HepG2 (cell line): ENCODE data around the gene SMYD2. TPM values are rescaled to one million over a fixed set of nuclear protein-coding genes. Genes with fewer than 3 reads are reported as not detected.

ENCODE experiments used
- ATAC-seq: fragments of 200-7000 bp; cut with Tn5 transposase; 3 replicates; pipeline ENCODE4 v1.9.1; 2020; ENCODE audit warnings: mild to moderate bottlenecking, moderate library complexity
- BruUV-seq: library from RNA; stranded (reverse); fragments of 400-500 nt; replicated peaks from 2 replicates; lab custom pipeline; 2021; lab: Mats Ljungman, UMichigan
- CTCF ChIA-PET: fragments of 300-600 bp; formaldehyde crosslinking; extraction: SDS; loops from one replicate; lab custom pipeline; 2021; ENCODE audit warnings: low total read pairs, inconsistent platforms, low intra/inter-chr PET ratio; lab: Yijun Ruan, JAX
- POLR2A ChIA-PET: fragments of 350-600 bp; sonication (Branson Sonifier 250); formaldehyde crosslinking; loops from one replicate; lab custom pipeline; 2020; ENCODE audit warnings: antibody characterized with exemption, inconsistent platforms; lab: Yijun Ruan, JAX
- DNase-seq: peaks from one replicate; pipeline ENCODE4 v3.0.0-alpha.2; 2015; ENCODE audit warnings: low spot score
- FAIRE-seq: peaks from 3 replicates; lab custom pipeline; 2011; peaks lifted over from hg19 to GRCh38; lab: Jason Lieb, UNC
- H2AFZ ChIP-seq: one replicate; pipeline ENCODE4 v1.6.1; 2011; ENCODE audit warnings: low read length, inconsistent platforms
- H3K27ac ChIP-seq: fragments of 300-600 bp; 3 replicates; pipeline ENCODE4 v1.8.0; 2011; ENCODE audit warnings: mixed run types, mild to moderate bottlenecking, mixed read lengths, low read length, inconsistent platforms; ENCODE audit not compliant: insufficient read depth; ENCODE audit errors: extremely low read length
- H3K27me3 ChIP-seq, 2 experiments: fragments of 200-600 bp in 1 of 2; 2 replicates in 1 of 2; 3 replicates in 1 of 2; pipeline versions ENCODE4 v1.6.0 to v1.8.0; 2011; ENCODE audit warnings: low read length in 2 of 2, mild to moderate bottlenecking in 2 of 2, moderate library complexity in 2 of 2, inconsistent platforms in 1 of 2; ENCODE audit not compliant: insufficient read depth in 2 of 2, control insufficient read depth in 1 of 2
- H3K36me3 ChIP-seq, 2 experiments: fragments of 200-600 bp in 1 of 2; replicated peaks in 1 of 2; 2 replicates in 1 of 2; 3 replicates in 1 of 2; pipeline versions ENCODE4 v1.5.1 to v1.8.0; 2011; ENCODE audit warnings: low read length in 2 of 2, inconsistent platforms in 1 of 2; ENCODE audit not compliant: insufficient read depth in 2 of 2, control insufficient read depth in 1 of 2
- H3K4me1 ChIP-seq: 2 replicates; pipeline ENCODE4 v1.5.1; 2012; ENCODE audit warnings: low read length, inconsistent platforms; ENCODE audit not compliant: insufficient read depth
- H3K4me2 ChIP-seq: 2 replicates; pipeline ENCODE4 v1.6.0; 2011; ENCODE audit warnings: low read depth, low read length, inconsistent platforms
- H3K4me3 ChIP-seq, 3 experiments: fragments of 200-600 bp in 1 of 3; sonication (generic), shearing (Covaris generic) in 1 of 3; replicated peaks in 1 of 3; 2 replicates each; pipeline ENCODE4 v1.5.1; 2011 to 2016; ENCODE audit warnings: low read length in 3 of 3, inconsistent platforms in 2 of 3, low read depth in 2 of 3, mild to moderate bottlenecking in 2 of 3, control low read depth in 1 of 3, mixed read lengths in 1 of 3; ENCODE audit not compliant: insufficient read depth in 1 of 3
- H3K79me2 ChIP-seq: one replicate; pipeline ENCODE4 v1.6.1; 2011; ENCODE audit warnings: low read length, inconsistent platforms; ENCODE audit not compliant: insufficient read depth
- H3K9ac ChIP-seq: 2 replicates; pipeline ENCODE4 v1.6.0; 2011; ENCODE audit warnings: mild to moderate bottlenecking, low read depth, low read length, inconsistent platforms; ENCODE audit not compliant: insufficient read depth
- H3K9me3 ChIP-seq: 2 replicates; pipeline ENCODE4 v1.5.1; 2012; ENCODE audit warnings: mild to moderate bottlenecking, low read length
- H4K20me1 ChIP-seq: 2 replicates; pipeline ENCODE4 v1.6.0; 2011; ENCODE audit warnings: inconsistent platforms, mild to moderate bottlenecking, low read length, moderate library complexity; ENCODE audit not compliant: insufficient read depth
- GLI4 ChIP-seq: sonication (generic); formaldehyde crosslinking; IDR thresholded peaks from 2 replicates; pipeline ENCODE4 v1.5.1; 2020; ENCODE audit warnings: missing genetic modification reagents, mild to moderate bottlenecking, moderate library complexity, borderline replicate concordance
- HNRNPLL ChIP-seq: fragments of 200-400 bp; formaldehyde crosslinking; IDR thresholded peaks from 2 replicates; pipeline ENCODE4 v1.6.1; 2017; ENCODE audit warnings: mild to moderate bottlenecking, low read depth, low read length; ENCODE audit not compliant: poor library complexity, severe bottlenecking
- HOXA7 ChIP-seq: sonication (generic); formaldehyde crosslinking; IDR thresholded peaks from 2 replicates; pipeline ENCODE4 v1.8.1; 2022; ENCODE audit warnings: mild to moderate bottlenecking, missing genetic modification reagents, moderate library complexity
- MATR3 ChIP-seq: sonication (generic); formaldehyde crosslinking; IDR thresholded peaks from 2 replicates; pipeline ENCODE4 v1.4.0; 2020; ENCODE audit warnings: missing genetic modification reagents
- NCOA1 ChIP-seq: sonication (generic); formaldehyde crosslinking; IDR thresholded peaks from 2 replicates; pipeline ENCODE4 v1.9.0; 2021; ENCODE audit warnings: missing genetic modification reagents
- PAF1 ChIP-seq: IDR thresholded peaks from 2 replicates; pipeline ENCODE4 v1.6.1; 2016; ENCODE audit warnings: missing genetic modification reagents, missing compliant biosample characterization
- SUZ12 ChIP-seq: fragments of 150-350 bp; IDR thresholded peaks from 2 replicates; pipeline ENCODE4 v1.6.1; 2014; ENCODE audit warnings: low read depth, low read length
- ZMYM4 ChIP-seq: sonication (generic); formaldehyde crosslinking; IDR thresholded peaks from 2 replicates; pipeline ENCODE4 v1.8.1; 2023; ENCODE audit warnings: mild to moderate bottlenecking, missing genetic modification reagents
- ZNF224 ChIP-seq: sonication (generic); formaldehyde crosslinking; IDR thresholded peaks from 2 replicates; pipeline ENCODE4 v1.5.0; 2020; ENCODE audit warnings: mild to moderate bottlenecking, missing genetic modification reagents
- ZNF331 ChIP-seq: sonication (generic); formaldehyde crosslinking; IDR thresholded peaks from 2 replicates; pipeline ENCODE4 v1.4.0; 2020; ENCODE audit warnings: missing genetic modification reagents
- ZNF34 ChIP-seq: sonication (generic); formaldehyde crosslinking; IDR thresholded peaks from 2 replicates; pipeline ENCODE4 v1.4.0; 2020; ENCODE audit warnings: mild to moderate bottlenecking, missing genetic modification reagents, borderline replicate concordance
- ZNF431 ChIP-seq: sonication (generic); formaldehyde crosslinking; IDR thresholded peaks from 2 replicates; pipeline ENCODE4 v1.9.0; 2022; ENCODE audit warnings: missing genetic modification reagents, low read depth, mild to moderate bottlenecking, borderline replicate concordance
- ZNF883 ChIP-seq: sonication (generic); formaldehyde crosslinking; IDR thresholded peaks from 2 replicates; pipeline ENCODE4 v1.5.1; 2020; ENCODE audit warnings: mild to moderate bottlenecking, missing genetic modification reagents; ENCODE audit errors: not compliant biosample characterization
- WGBS: methylation state at CpG from one replicate; pipeline ENCODE4 v1.1.6; 2017; ENCODE audit warnings: low lambda C conversion rate; 5-methylcytosine and 5-hydroxymethylcytosine counted together
- in situ Hi-C: cut with HindIII; loops from 2 replicates; pipeline ENCODE4 v1.10.0; 2017; ENCODE audit warnings: low pct_unique_long_range_greater_than_20kb; ENCODE audit not compliant: extremely low pct_ligation_motif_present
- intact Hi-C: fragments of 100-400 bp; cut with micrococcal nuclease; formaldehyde crosslinking; loops from one replicate; pipeline ENCODE4 v1.10.0; 2022; ENCODE audit not compliant: unreplicated experiment
- polyA plus RNA-seq, 8 experiments: library from polyadenylated mRNA; depleted of rRNA in 3 of 8; stranded (reverse) in 7 of 8; unstranded in 1 of 8; fragments of >200 nt; fragmentation: Illumina TruSeq in 4 of 8; extraction: Trizol in 4 of 8; gene quantifications; 2 replicates each; pipeline versions ENCODE4 v1.2.1 to v1.2.3, GENCODE V29; 2011 to 2016; ENCODE audit warnings: low read depth in 4 of 8, missing spikeins in 1 of 8, mixed read lengths in 1 of 8; ENCODE audit not compliant: insufficient read depth in 1 of 8
- total RNA-seq, 5 experiments: library from RNA; depleted of rRNA; stranded (reverse); fragments of >200 nt; fragmentation: Illumina TruSeq; extraction: Trizol; gene quantifications; 2 replicates each; pipeline ENCODE4 v1.2.3, GENCODE V29; 2016; ENCODE audit warnings: low read depth in 1 of 5
- TF ChIP-seq, protein P1 (sequence below): sonication (generic); formaldehyde crosslinking; IDR thresholded peaks from 2 replicates; pipeline ENCODE4 v1.4.0; 2020; ENCODE audit warnings: missing genetic modification reagents, borderline replicate concordance

The SMYD2 gene
- total and polyA plus RNA-seq, 2 of the 13 experiments (the other 11 are each of a cell fraction or from before 2014, with no cell fraction given), result 72.7 to 139 TPM

GRCh38 chr1:214335567-214335966, 54.6 kb downstream of the SMYD2 start:
- FAIRE-seq, result no peak
- H3K4me3 ChIP-seq, result no peak overlapping the region
- BruUV-seq, result no TSS peak
- H3K27ac ChIP-seq, result no peak overlapping the region
- no peak for DNase-seq
- ChIA-PET CTCF (no interaction called here), POLR2A (no interaction called here)
- H4K20me1 ChIP-seq, result peaks cover 3% of the 10 kb centered on the region
- WGBS, result 94% methylated on average over 4 of the region's 4 CpGs
- peaks cover 17 to 61% of the 10 kb centered on the region in 2 experiments for H3K36me3 ChIP-seq
- no peak overlapping the region for H3K9ac ChIP-seq
- H3K9me3 ChIP-seq, result no peaks in the 10 kb centered on the region
- intact Hi-C loops, result loop anchor here (10.0 kb wide), 1 partner anchor 1189 kb away; no protein-coding TSS in a partner anchor
- no peaks in the 10 kb centered on the region for H3K79me2 ChIP-seq
- no peaks in the 10 kb centered on the region for H3K4me1 ChIP-seq
- no peak overlapping the region for H2AFZ ChIP-seq
- H3K4me2 ChIP-seq, result no peak overlapping the region
- TF ChIP-seq HOXA7 (CRISPR knock-in tag), result no peak
- TF ChIP-seq ZNF883, result no peak
- TF ChIP-seq, protein P1, sequence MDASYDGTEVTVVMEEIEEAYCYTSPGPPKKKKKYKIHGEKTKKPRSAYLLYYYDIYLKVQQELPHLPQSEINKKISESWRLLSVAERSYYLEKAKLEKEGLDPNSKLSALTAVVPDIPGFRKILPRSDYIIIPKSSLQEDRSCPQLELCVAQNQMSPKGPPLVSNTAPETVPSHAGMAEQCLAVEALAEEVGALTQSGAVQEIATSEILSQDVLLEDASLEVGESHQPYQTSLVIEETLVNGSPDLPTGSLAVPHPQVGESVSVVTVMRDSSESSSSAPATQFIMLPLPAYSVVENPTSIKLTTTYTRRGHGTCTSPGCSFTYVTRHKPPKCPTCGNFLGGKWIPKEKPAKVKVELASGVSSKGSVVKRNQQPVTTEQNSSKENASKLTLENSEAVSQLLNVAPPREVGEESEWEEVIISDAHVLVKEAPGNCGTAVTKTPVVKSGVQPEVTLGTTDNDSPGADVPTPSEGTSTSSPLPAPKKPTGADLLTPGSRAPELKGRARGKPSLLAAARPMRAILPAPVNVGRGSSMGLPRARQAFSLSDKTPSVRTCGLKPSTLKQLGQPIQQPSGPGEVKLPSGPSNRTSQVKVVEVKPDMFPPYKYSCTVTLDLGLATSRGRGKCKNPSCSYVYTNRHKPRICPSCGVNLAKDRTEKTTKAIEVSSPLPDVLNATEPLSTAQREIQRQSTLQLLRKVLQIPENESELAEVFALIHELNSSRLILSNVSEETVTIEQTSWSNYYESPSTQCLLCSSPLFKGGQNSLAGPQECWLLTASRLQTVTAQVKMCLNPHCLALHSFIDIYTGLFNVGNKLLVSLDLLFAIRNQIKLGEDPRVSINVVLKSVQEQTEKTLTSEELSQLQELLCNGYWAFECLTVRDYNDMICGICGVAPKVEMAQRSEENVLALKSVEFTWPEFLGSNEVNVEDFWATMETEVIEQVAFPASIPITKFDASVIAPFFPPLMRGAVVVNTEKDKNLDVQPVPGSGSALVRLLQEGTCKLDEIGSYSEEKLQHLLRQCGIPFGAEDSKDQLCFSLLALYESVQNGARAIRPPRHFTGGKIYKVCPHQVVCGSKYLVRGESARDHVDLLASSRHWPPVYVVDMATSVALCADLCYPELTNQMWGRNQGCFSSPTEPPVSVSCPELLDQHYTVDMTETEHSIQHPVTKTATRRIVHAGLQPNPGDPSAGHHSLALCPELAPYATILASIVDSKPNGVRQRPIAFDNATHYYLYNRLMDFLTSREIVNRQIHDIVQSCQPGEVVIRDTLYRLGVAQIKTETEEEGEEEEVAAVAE (CRISPR knock-in tag), result no peak
- TF ChIP-seq MATR3 (CRISPR knock-in tag), result no peak
- no peak for TF ChIP-seq PAF1
- TF ChIP-seq HNRNPLL, result no peak
- TF ChIP-seq ZMYM4 (CRISPR knock-in tag), result no peak
- no peak for TF ChIP-seq GLI4
- TF ChIP-seq ZNF34 (CRISPR knock-in tag), result no peak
- TF ChIP-seq ZNF431 (CRISPR knock-in tag), result no peak
- no peak for TF ChIP-seq NCOA1 (CRISPR knock-in tag)
- TF ChIP-seq ZNF331 (CRISPR knock-in tag), result no peak
- no peak for TF ChIP-seq SUZ12
- no peak for TF ChIP-seq ZNF224 (CRISPR knock-in tag)
- TF ChIP-seq, all 625 proteins: peak for 0
- in situ Hi-C loops, result loop anchor here (10.0 kb wide), 1 partner anchor 249 kb away; no protein-coding TSS in a partner anchor
- ATAC-seq, result no peak
- H3K27me3 ChIP-seq, result no peaks in the 10 kb centered on the region
